T-helper 1 cell treated with Interleukin-12 subunit alpha and Interleukin-12 subunit beta and Interleukin-4 antibody, amounts not matched to agents 30 ng/mL and 1 ng/mL, for 36 hours (primary cell): ENCODE results near the gene COG5. TPM values are rescaled to one million over a fixed set of nuclear protein-coding genes. Genes with fewer than 3 reads are reported as not detected.

ENCODE experiments used
- intact Hi-C: fragments of 100-400 bp; cut with micrococcal nuclease; formaldehyde crosslinking; loops from one replicate; pipeline ENCODE4 v1.15.1; 2024
- total RNA-seq: library from RNA; stranded (reverse); gene quantifications from 2 replicates; pipeline ENCODE4 v1.2.3, GENCODE V29; 2022

COG5 gene
- total RNA-seq, 1 donor from 2014 or later = 47.8 TPM

- intact Hi-C loops = no loop called here
Observed at GRCh38 chr7:107398161-107398560, 165.6 kb downstream of the COG5 start.

DNA sequence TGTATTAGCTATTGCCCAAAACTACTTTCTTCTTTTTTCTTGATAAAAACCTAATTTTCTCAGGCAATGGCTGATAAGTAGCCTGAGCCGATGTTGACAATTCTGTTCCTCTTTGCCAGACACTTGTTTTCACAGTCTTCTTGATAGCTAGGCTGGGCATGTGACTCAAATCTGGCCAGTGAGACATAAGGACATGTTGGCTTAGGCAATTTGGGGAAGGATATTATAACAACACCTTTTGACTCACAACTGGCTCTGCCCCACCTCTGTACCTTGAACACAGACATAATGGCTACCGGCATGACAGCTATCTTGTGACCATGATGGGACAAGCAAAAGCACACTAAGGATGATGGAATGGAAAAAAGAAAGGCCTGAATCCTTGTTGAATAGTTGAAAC lies 166.7 kb downstream of the COG5 start:
- intact Hi-C loops = no loop called here

- intact Hi-C loops = no loop called here
Observed at GRCh38 chr7:107396081-107396480, 167.6 kb downstream of the COG5 start.

DNA sequence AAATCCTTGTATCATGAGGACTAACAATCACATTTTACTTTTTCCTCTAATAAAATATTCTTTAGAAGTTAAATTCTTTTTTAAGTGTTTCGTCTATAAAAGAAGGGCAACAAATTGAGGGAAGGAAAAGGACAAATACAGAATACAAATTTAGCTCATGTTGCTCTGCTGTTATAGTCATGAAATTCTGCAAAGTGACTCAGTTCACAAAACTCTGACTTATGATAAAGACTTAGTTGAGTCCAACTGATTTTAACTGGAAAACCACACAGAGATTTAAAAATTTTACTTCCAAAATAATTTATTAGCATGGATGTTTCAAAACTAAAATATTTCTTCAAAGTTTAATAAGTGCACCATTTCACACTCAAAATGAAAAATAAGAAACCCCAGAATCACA lies 168.9 kb downstream of the COG5 start:
- intact Hi-C loops = no loop called here

- intact Hi-C loops = no loop called here
Observed at GRCh38 chr7:107394276-107394675, 169.4 kb downstream of the COG5 start.

- intact Hi-C loops = no loop called here
Observed at GRCh38 chr7:107392830-107393229, 170.9 kb downstream of the COG5 start.

DNA sequence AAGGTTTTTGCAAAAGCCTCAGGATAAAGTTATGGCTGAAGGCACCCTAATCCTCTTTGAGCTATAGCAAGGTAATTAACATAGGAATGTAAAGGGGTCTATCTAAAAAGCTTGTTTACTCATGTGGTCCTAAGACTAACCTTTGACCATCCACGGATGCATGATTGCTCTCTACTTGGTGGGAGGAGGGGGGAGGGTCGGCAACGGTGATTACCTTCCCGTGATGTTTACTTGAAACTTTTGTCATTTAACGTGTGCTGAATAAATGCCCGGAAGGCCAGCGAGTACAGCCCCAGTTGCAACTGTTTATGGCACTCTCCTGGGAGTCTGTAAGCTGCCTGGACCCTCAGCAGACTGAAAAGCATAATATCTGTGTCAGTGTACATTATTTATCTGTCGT lies 172.8 kb downstream of the COG5 start:
- intact Hi-C loops = no loop called here

DNA sequence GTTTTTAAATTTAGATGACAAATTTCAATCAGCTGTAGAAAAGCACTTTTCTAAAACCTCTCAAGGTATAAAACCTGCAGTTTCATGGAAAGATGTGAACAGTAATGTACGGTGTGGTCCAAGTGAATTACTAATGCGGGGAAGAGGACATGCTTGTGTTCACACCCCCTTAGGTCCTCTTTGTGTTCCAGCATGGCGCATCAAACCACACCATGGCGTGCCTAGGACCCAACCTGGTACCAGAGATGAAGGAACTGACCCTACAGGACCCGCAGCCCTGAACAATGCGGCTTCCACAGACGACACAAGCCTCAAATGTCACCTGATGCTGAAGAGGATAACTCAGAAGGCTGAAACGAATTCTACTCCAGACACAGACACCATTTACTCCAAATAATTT lies 175.1 kb downstream of the COG5 start:
- intact Hi-C loops = no loop called here

GRCh38 chr7:107387573-107388219 lies 176.0 kb downstream of the COG5 start:
- intact Hi-C loops = no loop called here

DNA sequence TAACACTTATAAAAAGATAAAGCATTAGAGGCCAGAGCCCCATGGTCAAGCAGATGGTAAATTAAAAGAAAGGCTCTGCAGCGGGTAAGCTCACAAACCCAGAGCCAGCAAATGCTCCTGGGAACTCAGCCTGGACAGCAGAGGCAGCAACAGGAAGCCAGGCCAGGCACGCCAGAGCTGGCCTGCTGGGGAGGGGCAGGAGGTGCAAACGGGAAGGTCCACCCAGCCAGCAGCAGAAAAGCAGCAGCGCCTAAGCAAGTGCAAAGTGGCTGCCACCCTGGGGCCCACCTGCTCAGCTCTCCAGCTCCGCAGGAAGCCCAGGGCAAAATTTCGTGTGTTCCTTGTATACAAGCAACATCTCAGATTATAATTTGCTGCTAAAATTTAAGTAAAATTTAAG lies 176.6 kb downstream of the COG5 start:
- intact Hi-C loops = no loop called here

GRCh38 chr7:107386548-107387102 lies 177.1 kb downstream of the COG5 start:
- intact Hi-C loops = no loop called here

GRCh38 chr7:107384025-107384424 lies 179.7 kb downstream of the COG5 start:
- intact Hi-C loops = no loop called here

- intact Hi-C loops = no loop called here
Observed at GRCh38 chr7:107383203-107383602, 180.5 kb downstream of the COG5 start.

GRCh38 chr7:107381453-107381852 lies 182.3 kb downstream of the COG5 start:
- intact Hi-C loops = no loop called here

DNA sequence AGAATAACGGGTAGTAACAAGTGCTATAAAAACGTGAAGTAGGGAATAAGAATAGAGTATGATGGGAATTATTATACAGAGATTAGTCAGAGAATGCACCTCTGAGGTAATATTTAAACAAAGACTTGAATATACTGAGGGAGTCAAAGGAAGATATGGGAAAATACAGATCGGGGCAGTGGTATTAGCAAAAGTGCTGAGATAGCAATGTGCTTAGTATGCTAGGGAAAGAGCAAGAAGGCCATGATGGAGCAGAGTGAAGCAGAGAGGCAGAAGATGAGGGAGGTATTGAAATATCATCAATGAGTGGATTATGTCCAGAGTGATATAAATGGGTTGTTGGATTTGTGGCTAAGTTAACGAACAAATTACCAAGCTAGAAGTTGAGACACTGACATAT lies 190.4 kb downstream of the COG5 start:
- intact Hi-C loops = no loop called here

- intact Hi-C loops = no loop called here
Observed at GRCh38 chr7:107372298-107372697, 191.4 kb downstream of the COG5 start.

GRCh38 chr7:107370816-107371215 lies 192.9 kb downstream of the COG5 start:
- intact Hi-C loops = no loop called here

DNA sequence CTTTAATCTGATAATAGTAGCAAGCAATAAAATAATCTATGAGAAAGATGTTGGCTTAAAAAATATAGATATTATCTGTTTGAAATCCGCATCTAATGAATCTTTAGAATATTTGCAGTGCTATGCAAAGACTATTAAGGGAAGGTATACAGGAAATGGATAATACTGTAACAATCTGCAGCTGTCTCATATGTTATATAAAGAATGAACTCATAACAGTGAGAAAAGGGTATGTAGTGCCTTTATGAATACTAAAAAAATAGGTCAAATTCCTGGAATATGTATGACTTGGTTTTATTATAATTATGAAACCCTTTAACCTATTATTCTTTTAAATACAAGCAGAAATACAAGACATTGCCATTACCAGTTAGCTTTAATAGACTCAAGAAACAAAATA lies 198.9 kb downstream of the COG5 start:
- intact Hi-C loops = no loop called here

GRCh38 chr7:107359520-107360316 lies 204.0 kb downstream of the COG5 start:
- intact Hi-C loops = no loop called here

DNA sequence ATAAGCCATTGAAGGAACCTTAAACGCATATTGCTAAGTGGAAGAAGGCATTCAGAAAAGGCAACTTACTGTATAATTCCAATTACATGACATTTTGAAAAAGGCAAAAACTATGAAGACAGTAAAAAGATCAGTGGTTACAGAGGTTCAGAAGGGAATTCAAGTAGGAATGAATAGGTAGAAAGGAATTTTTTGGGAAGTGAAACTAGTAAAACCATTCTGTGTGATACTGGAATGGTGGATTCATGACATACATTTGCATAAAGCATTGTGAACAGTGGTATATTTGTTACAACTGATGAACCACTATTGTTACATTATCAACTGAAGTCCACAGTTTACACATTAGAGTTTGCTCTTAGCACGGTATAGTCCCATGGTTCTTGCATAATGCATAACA lies 208.1 kb downstream of the COG5 start:
- intact Hi-C loops = no loop called here

DNA sequence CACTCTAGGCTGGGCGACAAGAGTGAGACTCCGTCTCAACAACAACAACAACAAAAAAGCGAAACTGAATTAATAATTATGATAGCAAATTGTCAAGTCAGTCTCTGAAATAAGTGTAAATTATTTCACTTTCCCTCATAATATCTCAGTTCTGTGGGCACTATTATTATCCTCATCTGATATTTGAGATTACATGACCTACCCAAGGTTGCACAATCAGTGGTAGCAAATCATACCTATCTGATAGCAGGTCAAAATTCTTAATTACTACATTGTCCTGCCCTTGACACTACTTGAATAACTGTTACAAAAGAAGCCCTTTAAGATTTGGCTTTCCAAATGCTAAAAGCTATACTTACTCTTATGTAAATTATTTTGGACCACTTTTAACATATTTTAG lies 209.1 kb downstream of the COG5 start:
- intact Hi-C loops = no loop called here

DNA sequence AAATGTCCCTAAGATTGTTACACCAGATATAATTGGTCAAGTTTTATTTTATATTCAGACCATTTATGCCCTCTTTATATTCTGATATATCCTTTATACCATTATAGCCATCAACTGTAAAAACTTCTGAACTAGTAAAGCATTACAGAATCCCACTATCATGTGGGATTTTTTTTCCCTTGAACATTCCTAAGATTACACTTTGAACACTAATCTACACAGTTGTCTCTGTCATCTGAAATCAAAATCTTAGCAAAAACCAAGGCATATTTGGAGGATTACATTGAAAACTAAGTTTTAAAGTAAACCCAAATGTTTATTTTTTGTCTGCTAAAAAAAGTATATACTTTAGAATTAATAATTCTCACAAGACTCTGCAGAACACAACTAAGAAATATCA lies 210.0 kb downstream of the COG5 start:
- intact Hi-C loops = no loop called here

GRCh38 chr7:107345898-107346297 lies 217.8 kb downstream of the COG5 start:
- intact Hi-C loops = no loop called here
